Measurements from ENCODE around the gene ITGBL1.

ITGBL1 gene

GRCh38 chr13:101709952-101710351 lies 257.5 kb downstream of the ITGBL1 start:
- no peak overlapping the region for H2AFZ ChIP-seq (ENCODE audit: low read depth, low read length, severe bottlenecking)
- no peaks in the 10 kb centered on the region for H3K79me2 ChIP-seq (ENCODE audit: insufficient read depth, low read length)
- H3K27me3 ChIP-seq (ENCODE audit: low read length): no peaks in the 10 kb centered on the region
- H3K36me3 ChIP-seq (ENCODE audit: low read length): no peaks in the 10 kb centered on the region
- no peak overlapping the region for H3K4me3 ChIP-seq (ENCODE audit: insufficient read depth, low read length, poor library complexity, severe bottlenecking)
- H3K27ac ChIP-seq (ENCODE audit: low read depth, low read length): no peak overlapping the region
- no peaks in the 10 kb centered on the region for H3F3A ChIP-seq (ENCODE audit: insufficient read depth)
- no peaks in the 10 kb centered on the region for H3K9me2 ChIP-seq (replicated peaks; ENCODE audit: insufficient read depth, low read length)
- no peaks in the 10 kb centered on the region for H4K20me1 ChIP-seq (ENCODE audit: low read depth, low read length)
- no peaks in the 10 kb centered on the region for H3K9me3 ChIP-seq (ENCODE audit: insufficient read depth, low read length)
- no peak overlapping the region for H3K4me2 ChIP-seq (ENCODE audit: low read depth, low read length, poor library complexity, severe bottlenecking)
- TF ChIP-seq, protein P1, sequence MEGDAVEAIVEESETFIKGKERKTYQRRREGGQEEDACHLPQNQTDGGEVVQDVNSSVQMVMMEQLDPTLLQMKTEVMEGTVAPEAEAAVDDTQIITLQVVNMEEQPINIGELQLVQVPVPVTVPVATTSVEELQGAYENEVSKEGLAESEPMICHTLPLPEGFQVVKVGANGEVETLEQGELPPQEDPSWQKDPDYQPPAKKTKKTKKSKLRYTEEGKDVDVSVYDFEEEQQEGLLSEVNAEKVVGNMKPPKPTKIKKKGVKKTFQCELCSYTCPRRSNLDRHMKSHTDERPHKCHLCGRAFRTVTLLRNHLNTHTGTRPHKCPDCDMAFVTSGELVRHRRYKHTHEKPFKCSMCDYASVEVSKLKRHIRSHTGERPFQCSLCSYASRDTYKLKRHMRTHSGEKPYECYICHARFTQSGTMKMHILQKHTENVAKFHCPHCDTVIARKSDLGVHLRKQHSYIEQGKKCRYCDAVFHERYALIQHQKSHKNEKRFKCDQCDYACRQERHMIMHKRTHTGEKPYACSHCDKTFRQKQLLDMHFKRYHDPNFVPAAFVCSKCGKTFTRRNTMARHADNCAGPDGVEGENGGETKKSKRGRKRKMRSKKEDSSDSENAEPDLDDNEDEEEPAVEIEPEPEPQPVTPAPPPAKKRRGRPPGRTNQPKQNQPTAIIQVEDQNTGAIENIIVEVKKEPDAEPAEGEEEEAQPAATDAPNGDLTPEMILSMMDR (IDR thresholded peaks at IDR 0.05; ENCODE audit: insufficient read depth, low read length, poor library complexity, severe bottlenecking): no peak
- TF ChIP-seq EZH2phosphoT487 (conservative IDR thresholded peaks at IDR 0.05; ENCODE audit: low read length): no peak
- no peak overlapping the region for H3K9ac ChIP-seq (ENCODE audit: low read length)

DNA sequence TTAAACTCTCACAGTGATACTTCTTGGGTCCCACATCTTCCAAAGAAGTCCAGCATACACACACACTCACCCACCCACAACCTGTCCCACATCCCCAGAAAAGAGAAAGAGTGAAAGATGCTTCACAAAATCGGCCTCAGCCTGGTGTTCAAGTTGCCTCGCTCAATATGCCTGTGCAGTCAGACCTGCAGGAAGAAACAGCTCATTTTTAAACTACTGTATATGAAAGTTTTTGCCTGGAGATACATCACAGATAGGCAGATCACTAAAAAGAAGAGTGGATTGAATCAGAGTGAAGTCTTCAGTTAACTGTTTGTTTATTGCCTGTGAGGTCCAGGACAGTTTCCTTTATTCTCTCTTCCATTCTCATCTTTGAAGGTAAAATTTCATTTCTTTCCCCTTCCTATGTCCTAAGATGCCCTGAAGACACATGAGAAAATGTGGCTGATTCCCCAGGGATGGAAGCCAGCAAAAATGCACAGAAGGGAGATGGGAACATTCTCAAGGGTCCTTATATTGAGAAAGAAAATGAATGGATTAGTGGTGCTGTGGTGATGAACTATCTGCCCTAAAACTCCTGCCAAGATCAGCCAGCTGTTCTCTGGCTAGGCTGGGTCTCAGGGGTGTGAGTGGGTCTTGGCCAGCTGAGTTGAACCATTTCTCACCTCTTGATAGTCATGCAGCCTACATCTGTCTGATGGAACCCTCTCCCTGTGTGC lies 259.0 kb downstream of the ITGBL1 start:
- Histone ChIP-seq H3K4me3 (ENCODE audit: insufficient read depth, low read length, poor library complexity, severe bottlenecking) (no peak overlapping the region), H3K9me3 (ENCODE audit: insufficient read depth, low read length) (no peaks in the 10 kb centered on the region), H3K27me3 (ENCODE audit: low read length) (no peaks in the 10 kb centered on the region), H3K79me2 (ENCODE audit: insufficient read depth, low read length) (no peaks in the 10 kb centered on the region), H3K4me2 (ENCODE audit: low read depth, low read length, poor library complexity, severe bottlenecking) (no peak overlapping the region), H2AFZ (ENCODE audit: low read depth, low read length, severe bottlenecking) (no peak overlapping the region), H3K9ac (ENCODE audit: low read length) (no peak overlapping the region), H3F3A (ENCODE audit: insufficient read depth) (no peaks in the 10 kb centered on the region), H3K9me2 (replicated peaks; ENCODE audit: insufficient read depth, low read length) (no peaks in the 10 kb centered on the region), H4K20me1 (ENCODE audit: low read depth, low read length) (no peaks in the 10 kb centered on the region), H3K27ac (ENCODE audit: low read depth, low read length) (no peak overlapping the region), H3K36me3 (ENCODE audit: low read length) (no peaks in the 10 kb centered on the region)
- no peak for TF ChIP-seq EZH2phosphoT487 (conservative IDR thresholded peaks at IDR 0.05; ENCODE audit: low read length)
- TF ChIP-seq, protein P1 (IDR thresholded peaks at IDR 0.05; ENCODE audit: insufficient read depth, low read length, poor library complexity, severe bottlenecking): no peak

- TF ChIP-seq EZH2phosphoT487 (conservative IDR thresholded peaks at IDR 0.05; ENCODE audit: low read length): no peak
- TF ChIP-seq, protein P1 (IDR thresholded peaks at IDR 0.05; ENCODE audit: insufficient read depth, low read length, poor library complexity, severe bottlenecking): no peak
- H3K4me2 ChIP-seq (ENCODE audit: low read depth, low read length, poor library complexity, severe bottlenecking): no peak overlapping the region
- H3K27ac ChIP-seq (ENCODE audit: low read depth, low read length): no peak overlapping the region
- H3F3A ChIP-seq (ENCODE audit: insufficient read depth): no peaks in the 10 kb centered on the region
- H2AFZ ChIP-seq (ENCODE audit: low read depth, low read length, severe bottlenecking): no peak overlapping the region
- H3K9me3 ChIP-seq (ENCODE audit: insufficient read depth, low read length): no peaks in the 10 kb centered on the region
- H3K9me2 ChIP-seq (replicated peaks; ENCODE audit: insufficient read depth, low read length): no peaks in the 10 kb centered on the region
- H3K79me2 ChIP-seq (ENCODE audit: insufficient read depth, low read length): no peaks in the 10 kb centered on the region
- no peak overlapping the region for H3K4me3 ChIP-seq (ENCODE audit: insufficient read depth, low read length, poor library complexity, severe bottlenecking)
- H3K36me3 ChIP-seq (ENCODE audit: low read length): no peaks in the 10 kb centered on the region
- no peak overlapping the region for H3K9ac ChIP-seq (ENCODE audit: low read length)
- no peaks in the 10 kb centered on the region for H4K20me1 ChIP-seq (ENCODE audit: low read depth, low read length)
- H3K27me3 ChIP-seq (ENCODE audit: low read length): no peaks in the 10 kb centered on the region
These were observed 259.5 kb downstream of the ITGBL1 start for GRCh38 chr13:101712026-101712348.
